GM08714 (cell line): ENCODE data around the gene DHX34.
"Not testable (repeated sequence)": the region's sequence is repeated elsewhere in the genome, so short reads cannot be mapped to it uniquely, and the experiment has no call there.

ENCODE experiments used
- H3K4me3 ChIP-seq: fragments of 200-500 bp; sonication (Bioruptor generic); 2 replicates; pipeline ENCODE4 v1.5.1; 2014; ENCODE audit warnings: mild to moderate bottlenecking, low read length, inconsistent platforms
- ZNF274 ChIP-seq: IDR thresholded peaks from 2 replicates; pipeline ENCODE4 v1.6.1; 2012; ENCODE audit warnings: mild to moderate bottlenecking, low read depth, low read length

Gene DHX34

GRCh38 chr19:47348819-47349795 lies at the start of gene DHX34:
DHX34 (plus strand) TSS chr19:47349315; CDS start chr19:47353031, 3,716 bp downstream.
- TF ChIP-seq ZNF274: no peak
- peak within 1 kb of the TSS; percentile 94 for H3K4me3 ChIP-seq

- not testable (repeated sequence) for H3K4me3 ChIP-seq
Observed at GRCh38 chr19:47300867-47301266, 48.2 kb upstream of the DHX34 start.

GRCh38 chr19:47302249-47302648 lies 46.9 kb upstream of the DHX34 start:
- no peak overlapping the region for H3K4me3 ChIP-seq
- TF ChIP-seq ZNF274: no peak

- no peak overlapping the region for H3K4me3 ChIP-seq
- TF ChIP-seq ZNF274: no peak
Observed at GRCh38 chr19:47303966-47304365, 45.1 kb upstream of the DHX34 start.

GRCh38 chr19:47305309-47305751 lies 43.8 kb upstream of the DHX34 start:
- no peak for TF ChIP-seq ZNF274
- H3K4me3 ChIP-seq: no peak overlapping the region

GRCh38 chr19:47306303-47306702 lies 42.8 kb upstream of the DHX34 start:
- H3K4me3 ChIP-seq: no peak overlapping the region
- no peak for TF ChIP-seq ZNF274

GRCh38 chr19:47309038-47309437 lies 40.1 kb upstream of the DHX34 start:
- no peak overlapping the region for H3K4me3 ChIP-seq
- TF ChIP-seq ZNF274: no peak

- no peak for TF ChIP-seq ZNF274
- H3K4me3 ChIP-seq: no peak within 1 kb of the TSS
Observed at GRCh38 chr19:47309608-47310007, 39.5 kb upstream of the DHX34 start, which contains the start of gene C5AR1. C5AR1 (plus strand) TSS chr19:47309861; CDS start chr19:47309896, 35 bp downstream.

GRCh38 chr19:47310323-47310722 lies 38.8 kb upstream of the DHX34 start:
- TF ChIP-seq ZNF274: no peak
- H3K4me3 ChIP-seq: no peak overlapping the region

- TF ChIP-seq ZNF274: no peak
- H3K4me3 ChIP-seq: no peak overlapping the region
Observed at GRCh38 chr19:47310819-47311218, 38.3 kb upstream of the DHX34 start.

- H3K4me3 ChIP-seq: no peak overlapping the region
- TF ChIP-seq ZNF274: no peak
Observed at GRCh38 chr19:47312366-47313006, 36.6 kb upstream of the DHX34 start.

GRCh38 chr19:47313754-47314295 lies 35.3 kb upstream of the DHX34 start:
- H3K4me3 ChIP-seq: no peak overlapping the region
- no peak for TF ChIP-seq ZNF274

GRCh38 chr19:47315125-47315821 lies 33.8 kb upstream of the DHX34 start:
- TF ChIP-seq ZNF274: no peak
- H3K4me3 ChIP-seq: no peak overlapping the region

- H3K4me3 ChIP-seq: no peak overlapping the region
- TF ChIP-seq ZNF274: no peak
Observed at GRCh38 chr19:47316513-47316912, 32.6 kb upstream of the DHX34 start.
